K562 (cell line): ENCODE results near the gene PLPPR1. TPM values are rescaled to one million over a fixed set of nuclear protein-coding genes. Genes with fewer than 3 reads are reported as not detected.

ENCODE experiments used
- ATAC-seq: fragments of 200-7000 bp; cut with Tn5 transposase; 3 replicates; pipeline ENCODE4 v1.9.1; 2020; ENCODE audit warnings: moderate library complexity
- BruUV-seq: library from RNA; stranded (reverse); fragments of 400-500 nt; replicated peaks from 2 replicates; lab custom pipeline; 2021; lab: Mats Ljungman, UMichigan
- CTCF ChIA-PET: fragments of 300-600 bp; formaldehyde crosslinking; extraction: SDS; loops from one replicate; lab custom pipeline; 2021; ENCODE audit warnings: low intra/inter-chr PET ratio; lab: Yijun Ruan, JAX
- POLR2A ChIA-PET: fragments of 300-600, 350-650 bp; sonication (Branson Sonifier 250); formaldehyde crosslinking; extraction: SDS; loops from one replicate; lab custom pipeline; 2021; ENCODE audit warnings: antibody characterized with exemption, inconsistent platforms; lab: Yijun Ruan, JAX
- DNase-seq, 4 experiments: peaks; one replicate each; pipeline versions ENCODE4 v3.0.0 to v3.0.0-alpha.2; 2011 to 2018; ENCODE audit warnings: low spot score in 3 of 4, mixed read lengths in 3 of 4; ENCODE audit errors: extremely low read depth in 1 of 4
- FAIRE-seq: peaks from 2 replicates; lab custom pipeline; 2011; peaks lifted over from hg19 to GRCh38; lab: Jason Lieb, UNC
- H2AFZ ChIP-seq: 2 replicates; pipeline ENCODE4 v1.6.0; 2011; ENCODE audit warnings: low read depth, low read length, control low read depth, inconsistent platforms
- H3K27ac ChIP-seq: fragments of 200-600 bp; 3 replicates; pipeline ENCODE4 v1.8.0; 2011; ENCODE audit warnings: low read depth, mild to moderate bottlenecking, control low read depth, inconsistent platforms, low read length, moderate library complexity, mixed read lengths; ENCODE audit errors: extremely low read depth
- H3K27me3 ChIP-seq, 2 experiments: fragments of 300-600 bp in 1 of 2; 2 replicates in 1 of 2; 3 replicates in 1 of 2; pipeline versions ENCODE4 v1.6.0 to v1.8.0; 2011; ENCODE audit warnings: inconsistent platforms in 2 of 2, low read length in 2 of 2, mild to moderate bottlenecking in 1 of 2, mixed read lengths in 1 of 2, moderate library complexity in 1 of 2; ENCODE audit not compliant: control insufficient read depth in 2 of 2, insufficient read depth in 2 of 2
- H3K36me3 ChIP-seq: fragments of 300-600 bp; 3 replicates; pipeline ENCODE4 v1.8.0; 2011; ENCODE audit warnings: mild to moderate bottlenecking, low read length, inconsistent platforms; ENCODE audit not compliant: control insufficient read depth, insufficient read depth
- H3K4me1 ChIP-seq, 2 experiments: fragments of 200-600 bp in 1 of 2; replicated peaks in 1 of 2; 2 replicates in 1 of 2; 3 replicates in 1 of 2; pipeline versions ENCODE4 v1.5.1 to v1.8.0; 2011; ENCODE audit warnings: inconsistent platforms in 2 of 2, low read length in 2 of 2, mild to moderate bottlenecking in 1 of 2, mixed read lengths in 1 of 2, moderate library complexity in 1 of 2; ENCODE audit not compliant: control insufficient read depth in 2 of 2, insufficient read depth in 2 of 2
- H3K4me2 ChIP-seq: 2 replicates; pipeline ENCODE4 v1.6.1; 2011; ENCODE audit warnings: low read length, control low read depth, inconsistent platforms, mixed read lengths; ENCODE audit not compliant: insufficient read depth
- H3K4me3 ChIP-seq: fragments of 200-600 bp; sonication (generic), shearing (Covaris generic); 2 replicates; pipeline ENCODE4 v1.5.1; 2016; ENCODE audit warnings: control low read depth, inconsistent platforms
- H3K79me2 ChIP-seq: fragments of 200-600 bp; 3 replicates; pipeline ENCODE4 v1.8.0; 2011; ENCODE audit warnings: low read length, inconsistent platforms; ENCODE audit not compliant: control insufficient read depth, insufficient read depth
- H3K9ac ChIP-seq, 2 experiments: 2 replicates each; pipeline versions ENCODE4 v1.6.0 to v1.6.1; 2011; ENCODE audit warnings: low read depth in 2 of 2, low read length in 2 of 2, control low read depth in 1 of 2, inconsistent platforms in 1 of 2, mild to moderate bottlenecking in 1 of 2, mixed read lengths in 1 of 2; ENCODE audit not compliant: insufficient read depth in 1 of 2
- H3K9me1 ChIP-seq: one replicate; pipeline ENCODE4 v1.6.0; 2011; ENCODE audit warnings: inconsistent platforms, mild to moderate bottlenecking, low read length, moderate library complexity; ENCODE audit not compliant: control insufficient read depth, insufficient read depth
- H3K9me3 ChIP-seq: replicated peaks from 2 replicates; pipeline ENCODE4 v1.5.1; 2011; ENCODE audit warnings: low read depth, low read length, inconsistent platforms; ENCODE audit not compliant: control insufficient read depth, insufficient read depth
- H4K20me1 ChIP-seq: replicated peaks from 2 replicates; pipeline ENCODE4 v1.6.1; 2011; ENCODE audit warnings: low read length, inconsistent platforms, mixed read lengths; ENCODE audit not compliant: control insufficient read depth, insufficient read depth
- CHD1 ChIP-seq: fragments of 200-600 bp; sonication (generic); IDR thresholded peaks from one replicate; pipeline ENCODE4 v1.6.1; 2012; ENCODE audit warnings: mild to moderate bottlenecking, moderate library complexity, low read length, inconsistent platforms
- E2F5 ChIP-seq: sonication (generic); formaldehyde crosslinking; IDR thresholded peaks from 2 replicates; pipeline ENCODE4 v1.8.0; 2022; ENCODE audit warnings: mild to moderate bottlenecking, missing genetic modification reagents
- ELF2 ChIP-seq: fragments of 250-450 bp; sonication (Bioruptor Pico); IDR thresholded peaks from 2 replicates; pipeline ENCODE4 v1.5.0; 2021; ENCODE audit warnings: mild to moderate bottlenecking
- IFI16 ChIP-seq: fragments of 250-450 bp; sonication (Bioruptor Pico); IDR thresholded peaks from 2 replicates; pipeline ENCODE4 v2.1.2; 2022; ENCODE audit warnings: mild to moderate bottlenecking, inconsistent platforms
- L3MBTL2 ChIP-seq: fragments of 450-650 bp; IDR thresholded peaks from 2 replicates; pipeline ENCODE4 v1.6.1; 2016; ENCODE audit warnings: mild to moderate bottlenecking, moderate library complexity
- MCM3 ChIP-seq: fragments of 450-650 bp; IDR thresholded peaks from 2 replicates; pipeline ENCODE4 v1.6.1; 2016
- MTA3 ChIP-seq: fragments of 450-650 bp; formaldehyde crosslinking; IDR thresholded peaks from 2 replicates; pipeline ENCODE4 v1.6.1; 2017; ENCODE audit warnings: mild to moderate bottlenecking, borderline replicate concordance
- PHTF2 ChIP-seq: fragments of 250-450 bp; sonication (Bioruptor Pico); IDR thresholded peaks from 2 replicates; pipeline ENCODE4 v1.5.0; 2021; ENCODE audit warnings: mild to moderate bottlenecking
- RUNX1 ChIP-seq: sonication (generic); IDR thresholded peaks from 2 replicates; pipeline ENCODE4 v1.6.1; 2016; ENCODE audit warnings: antibody characterized with exemption, low read depth
- SAFB2 ChIP-seq: fragments of 200-400 bp; formaldehyde crosslinking; IDR thresholded peaks from 2 replicates; pipeline ENCODE4 v1.6.1; 2018; ENCODE audit warnings: borderline replicate concordance, low read length, low read depth, moderate library complexity; ENCODE audit not compliant: severe bottlenecking
- SNIP1 ChIP-seq: fragments of 450-650 bp; IDR thresholded peaks from 2 replicates; pipeline ENCODE4 v1.7.1; 2017; ENCODE audit warnings: low read depth, mild to moderate bottlenecking
- WGBS: fragments of 100-300 bp; shearing (Covaris generic); methylation state at CpG from one replicate; pipeline ENCODE4 v1.1.6; 2016; ENCODE audit warnings: low coverage, mixed read lengths; ENCODE audit not compliant: insufficient coverage; ENCODE audit errors: missing lambda C conversion rate; 5-methylcytosine and 5-hydroxymethylcytosine counted together
- in situ Hi-C: fragments of 300-500 bp; cut with MboI; formaldehyde crosslinking; loops from 4 replicates; pipeline ENCODE4 v1.15.0; 2018; ENCODE audit warnings: inconsistent platforms, mixed read lengths
- intact Hi-C: fragments of 100-400 bp; cut with micrococcal nuclease; formaldehyde crosslinking; loops from 2 replicates; pipeline ENCODE4 v1.14.2; 2022
- polyA plus RNA-seq, 8 experiments: library from polyadenylated mRNA; depleted of rRNA in 4 of 8; stranded (reverse) in 5 of 8; unstranded in 3 of 8; fragments of >200 nt; fragmentation: Nextera tagmentation in 2 of 8; fragmentation: Illumina TruSeq in 1 of 8; extraction: Ambion mirVana in 2 of 8; extraction: Trizol in 1 of 8; gene quantifications; 2 replicates each; pipeline versions ENCODE4 v1.2.1 to v1.2.3, GENCODE V29; 2011 to 2014; ENCODE audit warnings: inconsistent platforms in 1 of 8, missing spikeins in 1 of 8
- total RNA-seq, 7 experiments: library from RNA; depleted of rRNA in 6 of 7; stranded (reverse); fragments of >200 nt in 6 of 7; fragmentation: Illumina TruSeq in 2 of 7; extraction: Trizol in 2 of 7; gene quantifications; 2 replicates each; pipeline versions ENCODE4 v1.2.1 to v1.2.3, GENCODE V29; 2011 to 2021; ENCODE audit warnings: low replicate concordance in 1 of 7

The PLPPR1 gene
- total and polyA plus RNA-seq, 9 of the 15 experiments (the other 6 are each of a cell fraction or from before 2014, with no cell fraction given), result not detected

GRCh38 chr9:101246691-101247090, 218.2 kb downstream of the PLPPR1 start:
- Histone ChIP-seq H3K79me2 (no peaks in the 10 kb centered on the region), H4K20me1 (no peaks in the 10 kb centered on the region), H3K4me3 (no peak overlapping the region), H3K9me3 (no peaks in the 10 kb centered on the region), H3K27me3 (no peaks in the 10 kb centered on the region), H3K4me1 (no peaks in the 10 kb centered on the region), H3K9ac (no peak overlapping the region), H3K36me3 (no peaks in the 10 kb centered on the region)
- WGBS, result 0% methylated on average over 1 of the region's 1 CpG
- POLR2A ChIA-PET, result no interaction called here
- ATAC-seq, result no peak
- no peak for DNase-seq
- CTCF ChIA-PET, result no interaction called here
- FAIRE-seq, result no peak
- no TSS peak for BruUV-seq
- TF ChIP-seq MTA3 (no peak), IFI16 (CRISPR knock-in tag) (no peak), L3MBTL2 (no peak), SAFB2 (no peak), MCM3 (no peak), CHD1 (no peak), E2F5 (CRISPR knock-in tag) (no peak), SNIP1 (no peak), RUNX1 (no peak), ELF2 (no peak), PHTF2 (CRISPR knock-in tag) (no peak)
- TF ChIP-seq, all 486 proteins: peak for 0
- no peaks in the 10 kb centered on the region for H3K9me1 ChIP-seq
- H3K4me2 ChIP-seq, result no peak overlapping the region
- intact Hi-C loops (no loop called here), in situ Hi-C loops (no loop called here)
- H3K27ac ChIP-seq, result no peak overlapping the region
- H2AFZ ChIP-seq, result no peak overlapping the region
